Activated T-helper 1 cell treated with anti-CD3 and anti-CD28 coated beads, Interleukin-12 subunit alpha, Interleukin-12 subunit beta, Interleukin-2, Interleukin-4 antibody, amounts not matched to agents 30 ng/mL and 10 ng/mL and 1 ng/mL, durations not matched to agents 14 hours and 24 hours and 36 hours (primary cell): ENCODE measurements around the gene RERE. TPM values are rescaled to one million over a fixed set of nuclear protein-coding genes. Genes with fewer than 3 reads are reported as not detected.

Experiments used
- DNase-seq: peaks from one replicate; pipeline ENCODE4 v3.0.0; 2021; ENCODE audit warnings: low spot score
- H3K27ac Mint-ChIP-seq: one replicate; pipeline ENCODE4 v1.8.0; 2021; ENCODE audit warnings: mild to moderate bottlenecking, mixed read lengths
- H3K27me3 Mint-ChIP-seq: one replicate; pipeline ENCODE4 v1.8.0; 2022; ENCODE audit warnings: mild to moderate bottlenecking, moderate library complexity, mixed read lengths; ENCODE audit not compliant: insufficient read depth
- H3K36me3 Mint-ChIP-seq: one replicate; pipeline ENCODE4 v1.8.0; 2021; ENCODE audit warnings: low read depth, mixed read lengths
- H3K4me1 Mint-ChIP-seq: one replicate; pipeline ENCODE4 v1.8.0; 2021; ENCODE audit warnings: low read depth, mixed read lengths
- H3K4me3 Mint-ChIP-seq: one replicate; pipeline ENCODE4 v1.8.0; 2021; ENCODE audit warnings: mild to moderate bottlenecking, moderate library complexity, mixed read lengths
- H3K9me3 Mint-ChIP-seq: one replicate; pipeline ENCODE4 v1.8.0; 2021; ENCODE audit warnings: mixed read lengths
- intact Hi-C: fragments of 100-400 bp; cut with micrococcal nuclease; formaldehyde crosslinking; loops from one replicate; pipeline ENCODE4 v1.15.1; 2024
- total RNA-seq: library from RNA; stranded (reverse); gene quantifications from 2 replicates; pipeline ENCODE4 v1.2.3, GENCODE V29; 2022

Gene RERE
- total RNA-seq, 1 donor from 2014 or later: 82.0 TPM

DNA sequence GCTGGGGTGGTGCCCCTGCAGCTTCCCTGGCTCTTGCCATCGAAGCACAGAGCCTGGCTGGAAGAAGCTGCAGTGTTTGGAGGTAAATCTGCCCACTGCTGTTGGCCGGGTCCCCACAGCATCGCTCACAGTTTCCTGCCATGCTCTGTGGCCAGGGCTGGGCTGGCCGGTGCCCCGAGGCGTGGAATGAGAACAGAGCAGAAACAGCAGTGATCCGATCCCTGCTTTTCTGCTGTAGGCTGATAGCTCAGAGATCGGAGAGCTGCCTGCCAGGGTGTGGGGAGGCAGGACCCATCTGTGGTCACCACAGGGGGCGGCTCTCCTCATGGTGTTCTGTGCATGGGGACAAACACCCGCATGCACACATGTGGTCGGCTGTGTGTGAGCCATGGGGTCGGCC lies 488.0 kb downstream of the RERE start:
- DNase-seq: no peak
- intact Hi-C loops: no loop called here
- Mint-ChIP-seq H3K27ac (no peak overlapping the region), H3K27me3 (no peaks in the 10 kb centered on the region), H3K9me3 (no peaks in the 10 kb centered on the region), H3K4me3 (no peak overlapping the region), H3K4me1 (no peaks in the 10 kb centered on the region), H3K36me3 (no peaks in the 10 kb centered on the region)

DNA sequence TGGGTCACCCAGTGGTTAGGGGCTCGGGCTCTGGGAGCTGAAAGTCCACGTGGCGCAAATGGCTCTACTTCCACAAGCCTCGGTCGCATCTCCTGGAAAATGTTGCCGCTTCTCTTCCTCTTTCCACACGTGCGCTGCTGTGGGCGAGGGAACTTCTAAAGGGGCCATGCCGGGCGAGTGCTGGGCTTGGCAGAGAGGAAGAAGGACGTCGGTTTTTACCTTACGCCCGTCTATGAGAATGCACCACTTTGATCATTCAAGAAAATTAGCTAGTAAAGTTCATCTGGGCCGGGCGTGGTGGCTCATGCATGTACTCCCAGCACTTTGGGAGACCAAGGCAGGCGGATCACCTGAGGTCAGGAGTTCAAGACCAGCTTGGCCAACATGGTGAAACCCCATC lies 489.2 kb downstream of the RERE start:
- Mint-ChIP-seq H3K9me3 (no peaks in the 10 kb centered on the region), H3K27me3 (no peaks in the 10 kb centered on the region), H3K27ac (no peak overlapping the region), H3K4me3 (no peak overlapping the region), H3K36me3 (no peaks in the 10 kb centered on the region), H3K4me1 (no peaks in the 10 kb centered on the region)
- intact Hi-C loops: no loop called here
- DNase-seq: no peak

DNA sequence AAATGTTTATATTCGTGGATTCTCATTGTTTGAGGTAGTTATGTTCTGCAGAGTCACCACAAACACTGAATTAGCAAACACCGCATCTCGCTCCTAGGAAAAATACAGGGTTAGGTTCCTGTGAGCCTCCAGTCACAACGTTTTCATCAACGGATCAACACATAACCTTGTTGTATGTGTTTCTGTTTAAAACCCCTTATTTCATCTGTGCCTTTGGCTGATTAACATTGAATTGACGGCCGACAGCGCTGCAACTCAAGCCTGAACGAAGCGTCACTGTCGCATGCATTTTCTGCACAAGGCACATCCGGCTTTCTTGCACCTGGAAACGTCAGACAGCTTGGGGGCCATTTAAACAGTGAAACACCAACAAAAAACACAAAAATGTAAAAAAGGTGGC lies 491.2 kb downstream of the RERE start:
- Mint-ChIP-seq H3K9me3 (peaks cover 4% of the 10 kb centered on the region), H3K27ac (no peak overlapping the region), H3K27me3 (peaks cover 4% of the 10 kb centered on the region), H3K4me3 (no peak overlapping the region), H3K36me3 (no peaks in the 10 kb centered on the region), H3K4me1 (no peaks in the 10 kb centered on the region)
- intact Hi-C loops: no loop called here
- DNase-seq: no peak

DNA sequence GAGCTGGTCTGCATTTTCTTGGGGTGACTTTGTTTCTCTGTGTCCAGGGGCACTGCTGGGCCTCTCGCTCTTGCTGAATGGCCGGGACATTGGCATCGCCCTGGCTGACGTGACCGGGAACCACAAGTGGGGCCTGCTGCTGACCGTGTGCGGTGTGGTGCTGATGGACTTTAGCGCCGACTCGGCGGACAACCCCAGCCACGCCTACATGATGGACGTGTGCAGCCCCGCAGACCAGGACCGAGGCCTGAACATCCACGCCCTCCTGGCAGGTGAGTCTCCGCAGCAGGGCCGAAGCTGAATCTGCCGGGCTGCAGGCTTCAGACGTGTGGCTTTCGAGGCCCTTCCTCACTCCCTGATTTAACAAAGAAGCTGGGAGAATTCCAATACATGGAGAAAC lies 491.7 kb downstream of the RERE start:
- no peaks in the 10 kb centered on the region for H3K36me3 Mint-ChIP-seq
- no peak overlapping the region for H3K4me3 Mint-ChIP-seq
- DNase-seq: no peak
- no peaks in the 10 kb centered on the region for H3K4me1 Mint-ChIP-seq
- peaks cover 9% of the 10 kb centered on the region for H3K27me3 Mint-ChIP-seq
- intact Hi-C loops: no loop called here
- H3K27ac Mint-ChIP-seq: no peak overlapping the region
- peaks cover 4% of the 10 kb centered on the region for H3K9me3 Mint-ChIP-seq

DNA sequence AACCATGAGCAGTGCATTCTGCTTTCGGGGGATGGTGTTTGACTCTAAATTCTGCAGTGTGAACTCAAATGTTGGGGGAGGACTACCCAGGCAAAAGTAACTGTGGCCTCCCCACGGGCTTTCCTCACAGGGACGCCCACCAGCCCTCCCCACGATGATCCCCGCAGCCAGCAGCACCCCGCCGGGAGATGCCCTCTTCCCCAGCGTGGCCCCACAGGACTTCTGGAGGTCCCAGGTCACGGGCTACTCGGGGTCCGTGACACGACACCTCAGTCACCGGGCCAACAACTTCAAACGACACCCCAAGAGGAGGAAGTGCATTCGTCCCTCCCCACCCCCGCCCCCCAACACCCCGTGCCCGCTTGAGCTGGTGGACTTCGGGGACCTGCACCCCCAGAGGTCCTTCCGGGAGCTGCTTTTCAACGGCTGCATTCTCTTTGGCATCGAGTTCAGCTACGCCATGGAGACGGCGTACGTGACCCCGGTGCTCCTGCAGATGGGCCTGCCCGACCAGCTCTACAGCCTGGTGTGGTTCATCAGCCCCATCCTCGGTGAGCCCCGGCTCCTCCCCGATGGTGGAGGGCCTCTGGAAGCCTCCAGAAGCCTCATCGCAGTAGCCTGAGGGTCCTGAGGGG lies 493.1 kb downstream of the RERE start:
- no peak overlapping the region for H3K27ac Mint-ChIP-seq
- H3K27me3 Mint-ChIP-seq: peaks cover 20% of the 10 kb centered on the region
- no peak for DNase-seq
- intact Hi-C loops: no loop called here
- no peaks in the 10 kb centered on the region for H3K4me1 Mint-ChIP-seq
- H3K9me3 Mint-ChIP-seq: peaks cover 4% of the 10 kb centered on the region
- H3K4me3 Mint-ChIP-seq: no peak overlapping the region
- H3K36me3 Mint-ChIP-seq: no peaks in the 10 kb centered on the region

DNA sequence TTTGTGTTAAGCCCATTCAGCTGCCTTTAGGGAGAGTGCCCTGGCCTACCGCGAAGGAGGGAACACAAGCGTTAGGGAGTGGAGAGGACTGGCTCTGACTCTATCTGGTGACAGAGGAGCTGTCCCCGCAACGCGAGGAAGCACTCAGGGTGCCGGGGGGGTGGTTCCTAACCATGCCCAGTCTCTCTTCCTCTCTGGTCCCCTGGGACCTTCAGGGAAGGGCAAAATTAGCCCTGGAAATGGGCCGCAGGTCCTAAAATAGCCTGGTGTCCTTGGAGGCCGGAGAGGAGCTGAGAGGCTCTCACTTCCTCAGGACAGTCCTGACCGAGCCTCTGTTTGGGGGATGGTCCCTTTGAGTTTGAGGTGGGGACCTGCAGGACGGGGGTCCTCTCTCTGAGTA lies 493.7 kb downstream of the RERE start:
- Mint-ChIP-seq H3K36me3 (no peaks in the 10 kb centered on the region), H3K9me3 (peaks cover 4% of the 10 kb centered on the region), H3K4me3 (no peak overlapping the region), H3K4me1 (peaks cover 1% of the 10 kb centered on the region), H3K27ac (no peak overlapping the region), H3K27me3 (peaks cover 26% of the 10 kb centered on the region)
- no peak for DNase-seq
- intact Hi-C loops: no loop called here

DNA sequence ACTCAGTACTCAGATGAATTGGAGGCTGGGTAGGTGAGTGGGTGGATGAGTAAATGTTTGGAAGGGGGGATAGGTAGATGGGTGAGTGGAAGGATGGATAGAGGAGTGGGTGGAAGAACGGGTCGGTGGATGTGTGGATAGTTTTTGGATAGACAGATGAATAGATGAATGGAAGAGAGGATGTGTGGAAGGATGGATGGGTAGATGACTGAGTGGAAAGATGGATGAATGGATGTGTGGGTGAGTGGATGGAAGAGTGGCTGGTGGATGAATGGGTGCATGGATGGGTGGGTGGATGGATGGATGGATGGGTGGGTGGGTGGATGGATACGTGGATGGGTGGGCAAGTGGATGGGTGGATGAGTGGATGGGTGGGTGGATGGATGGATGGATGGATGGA lies 495.8 kb downstream of the RERE start:
- peaks cover 37% of the 10 kb centered on the region for H3K27me3 Mint-ChIP-seq
- no peaks in the 10 kb centered on the region for H3K36me3 Mint-ChIP-seq
- no peak for DNase-seq
- intact Hi-C loops: no loop called here
- H3K4me1 Mint-ChIP-seq: peaks cover 10% of the 10 kb centered on the region
- H3K9me3 Mint-ChIP-seq: peaks cover 4% of the 10 kb centered on the region
- H3K27ac Mint-ChIP-seq: peak overlapping the region; percentile 35
- no peak overlapping the region for H3K4me3 Mint-ChIP-seq

DNA sequence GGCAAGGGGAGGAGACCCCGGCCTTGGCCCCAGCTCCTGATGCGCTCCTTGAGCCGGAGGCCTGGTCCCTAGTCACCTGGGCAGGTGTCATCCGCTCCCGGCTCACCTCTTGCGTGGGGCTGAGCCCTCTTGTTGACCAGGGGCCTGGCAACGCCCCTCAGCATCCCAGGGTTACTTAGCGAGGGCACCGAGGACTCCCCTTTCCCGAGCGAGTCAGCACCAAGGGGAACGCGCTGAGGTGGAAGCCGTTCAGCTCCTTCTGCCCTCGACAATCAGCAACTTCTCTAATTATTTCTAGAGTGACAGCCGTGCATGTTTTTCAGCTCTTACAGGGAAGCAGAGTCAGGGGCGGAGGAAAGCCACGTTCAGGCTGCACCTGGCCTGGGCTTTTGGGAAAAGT lies 499.0 kb downstream of the RERE start:
- H3K9me3 Mint-ChIP-seq: peaks cover 4% of the 10 kb centered on the region
- H3K27me3 Mint-ChIP-seq: peaks cover 52% of the 10 kb centered on the region
- no peak for DNase-seq
- H3K4me1 Mint-ChIP-seq: peaks cover 18% of the 10 kb centered on the region
- intact Hi-C loops: loop anchor here (2.0 kb wide), 1 partner anchor 222 kb away; no protein-coding TSS in a partner anchor
- no peaks in the 10 kb centered on the region for H3K36me3 Mint-ChIP-seq
- no peak overlapping the region for H3K27ac Mint-ChIP-seq
- H3K4me3 Mint-ChIP-seq: peak overlapping the region; percentile 71

DNA sequence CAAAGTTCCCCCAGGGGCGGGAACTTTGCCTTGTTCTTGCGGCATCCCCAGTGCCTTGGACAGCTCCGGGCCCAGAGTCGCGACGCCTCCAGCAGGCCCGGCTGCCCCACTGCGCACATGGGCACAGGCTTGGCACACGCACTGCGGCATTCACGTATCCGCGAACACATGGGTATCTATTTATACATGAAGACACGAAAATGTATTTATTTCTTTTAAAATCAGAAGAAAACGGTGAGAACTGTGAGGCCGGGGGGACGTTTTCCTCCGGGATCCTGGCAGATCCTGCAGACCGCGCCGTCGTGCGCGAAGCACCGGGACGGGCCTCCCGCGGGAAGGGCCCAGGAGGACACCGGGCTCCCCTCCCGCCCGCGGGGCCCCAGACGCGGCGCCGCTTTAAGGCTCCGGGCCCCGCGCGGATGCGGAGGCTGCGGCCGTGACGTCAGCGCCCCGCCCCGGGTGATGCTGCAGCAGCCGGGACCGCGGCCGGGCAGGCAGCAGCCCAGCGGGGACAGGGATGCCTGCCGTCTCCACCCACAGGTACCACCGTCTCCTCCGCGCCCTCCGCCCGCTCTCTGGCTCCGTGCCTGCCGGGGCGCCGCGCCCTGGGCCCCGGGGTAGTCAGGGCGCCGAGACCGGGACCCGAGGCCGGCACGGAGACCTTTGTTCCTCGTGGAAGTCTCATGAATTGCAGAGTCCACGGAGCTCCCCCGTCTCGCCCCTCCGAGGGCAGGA lies 499.6 kb downstream of the RERE start, which contains the start of gene SLC45A1:
TSS of gene SLC45A1 (plus strand) at position 468 of the 735 bp plus-strand sequence. CDS start 6,216 bp downstream, outside the sequence.
- peak within 1 kb of the TSS; percentile 79 for H3K4me3 Mint-ChIP-seq
- peaks cover 4% of the 10 kb centered on the region for H3K9me3 Mint-ChIP-seq
- peak; percentile 77 for DNase-seq
- intact Hi-C loops: loop anchor here (1.0 to 2.0 kb wide), 2 partner anchors 221 to 292 kb away; partner anchors contain the start of gene ERRFI1
- H3K27ac Mint-ChIP-seq: no peak within 1 kb of the TSS
- H3K36me3 Mint-ChIP-seq: no peaks in the 10 kb centered on the region
- H3K27me3 Mint-ChIP-seq: peaks cover 57% of the 10 kb centered on the region
- peaks cover 18% of the 10 kb centered on the region for H3K4me1 Mint-ChIP-seq

DNA sequence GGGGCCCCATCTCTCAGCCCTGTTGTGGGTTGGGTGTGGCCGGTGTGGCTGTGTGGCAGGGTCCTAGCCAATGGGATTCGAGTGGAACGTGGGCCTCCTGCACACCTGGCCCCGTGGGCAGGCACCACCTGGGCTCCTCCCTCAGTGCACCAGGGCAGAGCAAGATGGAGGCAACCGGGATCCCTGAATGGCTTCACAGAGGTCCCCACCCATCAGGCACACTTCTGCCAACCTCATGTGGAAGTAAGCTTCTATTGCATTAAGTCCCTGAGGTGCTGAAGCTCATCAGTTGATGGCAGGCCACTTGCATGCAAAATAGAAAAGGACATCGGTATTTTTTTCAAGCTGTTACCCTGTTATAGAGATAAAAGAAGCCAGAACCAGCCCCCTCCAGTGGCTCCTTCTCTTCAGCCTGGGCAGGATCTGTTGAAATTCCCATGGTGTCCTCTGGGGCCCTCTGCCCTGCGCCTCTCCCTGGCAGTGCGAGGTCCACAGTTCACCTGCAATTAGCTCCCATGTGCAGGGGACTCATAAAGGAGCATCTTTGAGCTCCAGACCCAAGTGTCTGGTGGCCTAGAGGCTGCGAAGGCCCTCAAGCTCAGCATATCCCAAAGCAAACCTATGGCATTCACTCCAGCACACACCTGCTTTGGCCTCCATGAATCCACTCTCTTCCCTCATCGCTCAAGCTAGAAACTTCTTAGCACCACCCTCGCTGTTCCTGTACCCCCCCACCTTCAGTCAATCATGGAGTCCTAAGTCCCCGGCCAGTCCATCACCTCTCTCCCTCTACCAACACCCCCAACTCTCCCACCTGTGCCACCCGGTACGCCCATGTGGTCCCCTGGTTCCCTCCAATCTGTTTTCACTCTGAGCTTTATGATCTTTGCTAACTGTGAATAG lies 501.6 kb downstream of the RERE start:
- no peak overlapping the region for H3K4me3 Mint-ChIP-seq
- peaks cover 52% of the 10 kb centered on the region for H3K27me3 Mint-ChIP-seq
- intact Hi-C loops: no loop called here
- H3K4me1 Mint-ChIP-seq: peaks cover 18% of the 10 kb centered on the region
- H3K36me3 Mint-ChIP-seq: no peaks in the 10 kb centered on the region
- no peak for DNase-seq
- no peak overlapping the region for H3K27ac Mint-ChIP-seq
- H3K9me3 Mint-ChIP-seq: no peaks in the 10 kb centered on the region

DNA sequence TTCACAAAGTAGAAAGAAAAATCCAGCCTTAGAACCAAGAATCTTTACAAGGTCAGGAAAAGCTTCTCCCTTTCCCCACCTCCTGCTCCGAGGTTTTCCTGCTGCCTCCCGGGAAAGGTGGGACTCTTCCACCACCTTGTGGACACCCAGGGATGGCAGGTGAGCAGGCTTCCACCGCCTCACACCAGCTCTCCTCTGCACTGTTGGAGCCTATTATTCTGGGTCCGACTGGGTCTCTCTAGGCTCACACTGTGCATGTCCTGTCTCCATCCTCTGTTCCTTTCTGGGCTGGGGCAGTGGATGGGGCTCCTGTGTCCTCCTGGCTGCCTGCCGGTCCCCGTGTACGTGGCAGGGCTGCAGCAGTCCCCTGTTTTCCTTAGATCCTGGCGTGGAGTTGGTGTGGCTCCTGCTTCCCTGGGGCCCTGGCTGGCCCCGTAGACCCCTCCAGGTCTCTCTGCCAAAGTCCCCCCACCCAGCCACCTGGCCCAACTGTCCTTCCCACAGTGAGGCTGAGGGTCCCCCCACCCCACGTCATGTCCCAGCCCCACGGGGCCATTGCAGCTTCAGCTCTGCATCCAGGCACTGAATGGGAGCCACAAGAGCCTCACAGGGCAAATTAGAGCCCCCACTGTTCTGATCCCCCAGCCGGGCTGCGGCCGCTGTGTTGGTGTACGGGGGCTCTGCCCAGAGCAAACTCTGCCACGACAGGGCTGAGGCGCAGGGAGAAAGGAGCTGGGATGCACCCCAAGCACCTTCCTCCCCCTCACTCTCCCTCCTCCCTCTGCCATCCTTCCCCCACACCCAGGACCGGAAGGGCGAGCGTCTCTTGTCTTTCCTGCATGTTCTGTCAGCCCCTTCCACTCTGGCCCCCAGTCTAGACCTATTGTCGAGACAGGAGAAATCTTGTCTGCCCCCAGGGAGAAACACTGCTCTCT lies 502.8 kb downstream of the RERE start:
- H3K27ac Mint-ChIP-seq: no peak overlapping the region
- peaks cover 18% of the 10 kb centered on the region for H3K4me1 Mint-ChIP-seq
- peaks cover 44% of the 10 kb centered on the region for H3K27me3 Mint-ChIP-seq
- no peaks in the 10 kb centered on the region for H3K9me3 Mint-ChIP-seq
- intact Hi-C loops: loop anchor here (1.0 kb wide), 2 partner anchors 283 to 299 kb away; no protein-coding TSS in a partner anchor
- no peak for DNase-seq
- no peak overlapping the region for H3K4me3 Mint-ChIP-seq
- no peaks in the 10 kb centered on the region for H3K36me3 Mint-ChIP-seq

DNA sequence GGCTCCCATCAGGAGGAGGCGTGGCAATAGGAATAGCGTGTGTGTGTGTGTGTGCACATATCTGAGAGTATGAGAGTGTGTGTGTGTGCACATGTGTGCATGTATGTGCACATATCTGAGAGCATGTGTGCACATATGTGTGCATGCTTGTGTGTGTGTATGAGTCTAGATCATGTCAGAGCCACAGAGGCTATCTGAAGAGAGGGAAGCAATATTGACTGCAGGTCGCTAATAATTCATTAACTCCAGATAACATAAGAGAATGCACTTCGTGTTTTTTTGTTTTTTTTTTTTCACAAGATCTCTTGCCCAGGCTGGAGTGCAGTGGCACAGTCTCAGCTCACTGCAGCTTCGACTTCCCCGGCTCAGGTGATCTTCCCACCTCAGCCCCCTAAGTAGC lies 504.2 kb downstream of the RERE start:
- Mint-ChIP-seq H3K4me1 (peaks cover 13% of the 10 kb centered on the region), H3K36me3 (no peaks in the 10 kb centered on the region), H3K27me3 (peaks cover 34% of the 10 kb centered on the region), H3K9me3 (no peaks in the 10 kb centered on the region), H3K27ac (no peak overlapping the region), H3K4me3 (no peak overlapping the region)
- intact Hi-C loops: no loop called here
- DNase-seq: no peak
